ENCODE data around the gene GRAMD4.
"Not testable (repeated sequence)": the region's sequence is repeated elsewhere in the genome, so short reads cannot be mapped to it uniquely, and the experiment has no call there.

GRAMD4 gene

GRCh38 chr22:46640293-46641055 lies 20.3 kb downstream of the GRAMD4 start:
- DNase-seq, result no peak

- no peak for DNase-seq
Observed at GRCh38 chr22:46641811-46642266, 21.7 kb downstream of the GRAMD4 start.

GRCh38 chr22:46642840-46643480 lies 22.8 kb downstream of the GRAMD4 start:
- not testable (repeated sequence) for DNase-seq

GRCh38 chr22:46646531-46647215 lies 26.5 kb downstream of the GRAMD4 start:
- DNase-seq, result no peak

GRCh38 chr22:46648225-46648820 lies 28.1 kb downstream of the GRAMD4 start:
- DNase-seq, result not testable (repeated sequence)

GRCh38 chr22:46649141-46650077 lies 29.2 kb downstream of the GRAMD4 start:
- DNase-seq, result no peak

- no peak for DNase-seq
Observed at GRCh38 chr22:46650078-46650810, 30.1 kb downstream of the GRAMD4 start.

GRCh38 chr22:46651316-46651715 lies 31.1 kb downstream of the GRAMD4 start:
- no peak for DNase-seq

- DNase-seq, result no peak
Observed at GRCh38 chr22:46652081-46652846, 32.1 kb downstream of the GRAMD4 start.

- no peak for DNase-seq
Observed at GRCh38 chr22:46652847-46653331, 32.7 kb downstream of the GRAMD4 start.

GRCh38 chr22:46653596-46653995 lies 33.4 kb downstream of the GRAMD4 start:
- peak; percentile 50 to 67 for DNase-seq

GRCh38 chr22:46654426-46654825 lies 34.2 kb downstream of the GRAMD4 start:
- DNase-seq, result no peak

- no peak for DNase-seq
Observed at GRCh38 chr22:46654927-46655595, 34.9 kb downstream of the GRAMD4 start.

GRCh38 chr22:46655861-46656608 lies 35.8 kb downstream of the GRAMD4 start:
- DNase-seq, result no peak

- DNase-seq, result no peak
Observed at GRCh38 chr22:46656856-46657654, 36.9 kb downstream of the GRAMD4 start.

- DNase-seq, result no peak
Observed at GRCh38 chr22:46657655-46657953, 37.4 kb downstream of the GRAMD4 start.

GRCh38 chr22:46657996-46658947 lies 38.1 kb downstream of the GRAMD4 start:
- DNase-seq, result no peak

Data from activated CD4-positive, alpha-beta T cell treated with anti-CD3 and anti-CD28 coated beads, Interleukin-2, amount 50 U/mL, for 48 hours (primary cell).